Measurements from ENCODE around the gene MAP2K2. TPM values are rescaled to one million over a fixed set of nuclear protein-coding genes. Genes with fewer than 3 reads are reported as not detected.
"Not testable (repeated sequence)": the region's sequence is repeated elsewhere in the genome, so short reads cannot be mapped to it uniquely, and the experiment has no call there.

MAP2K2 gene
- total and polyA plus RNA-seq, 2 donors (not counting 1 experiment from before 2014, with no cell fraction given) = 138 to 181 TPM

GRCh38 chr19:4164262-4164661 lies 40.3 kb upstream of the MAP2K2 start:
- no peak overlapping the region for H3K4me3 Mint-ChIP-seq
- ChIA-PET CTCF (interaction anchor here (0.7 kb wide), 1 partner anchor 472 kb away, joined by 3 read pairs; no protein-coding TSS in a partner anchor), POLR2A (no interaction called here)
- no peak overlapping the region for H2AFZ ChIP-seq (ENCODE audit: insufficient read depth, low read depth, low read length, poor library complexity, severe bottlenecking)
- H3K27me3 Mint-ChIP-seq = peaks cover 15% of the 10 kb centered on the region
- H3K4me1 Mint-ChIP-seq = no peaks in the 10 kb centered on the region
- ATAC-seq (ENCODE audit: low read depth) (no peak), DNase-seq (no peak)
- no peaks in the 10 kb centered on the region for H3K9me3 ChIP-seq (ENCODE audit: control extremely low read depth in 1 of 3, control insufficient read depth in 2 of 3, insufficient read depth in 1 of 3, low read length in 2 of 3)
- no peak overlapping the region for H3K4me2 ChIP-seq (replicated peaks; ENCODE audit: low read depth, low read length, poor library complexity, severe bottlenecking)
- H3K27ac Mint-ChIP-seq = no peak overlapping the region
- WGBS (ENCODE audit: insufficient coverage) = 70% methylated on average over 10 of the region's 11 CpGs
- H3K27ac ChIP-seq (ENCODE audit: low read length in 2 of 2) = no peak overlapping the region
- H4K20me1 ChIP-seq (ENCODE audit: control insufficient read depth, insufficient read depth, low read length, poor library complexity, severe bottlenecking) = no peaks in the 10 kb centered on the region
- peaks cover 0 to 11% (median 2%) of the 10 kb centered on the region in 4 experiments for H3K27me3 ChIP-seq (replicated peaks in 1 of 4; ENCODE audit: control extremely low read depth in 1 of 4, control insufficient read depth in 3 of 4, insufficient read depth in 4 of 4, low read length in 3 of 4)
- H3K9me3 Mint-ChIP-seq (ENCODE audit: insufficient read depth) = no peaks in the 10 kb centered on the region
- H3K36me3 ChIP-seq (replicated peaks in 1 of 2; ENCODE audit: control extremely low read depth in 1 of 2, control insufficient read depth in 1 of 2, extremely low read depth in 1 of 2, insufficient read depth in 2 of 2, low read length in 1 of 2) = no peaks in the 10 kb centered on the region
- H3K9ac ChIP-seq (ENCODE audit: low read length) = no peak overlapping the region
- intact Hi-C loops (cut with micrococcal nuclease) = no loop called here
- no peak overlapping the region for H3K4me3 ChIP-seq (ENCODE audit: control extremely low read depth in 1 of 5, extremely low read depth in 1 of 5, insufficient read depth in 1 of 5, low read depth in 2 of 5, low read length in 4 of 5)
- no peaks in the 10 kb centered on the region for H3K4me1 ChIP-seq (ENCODE audit: control insufficient read depth in 2 of 2, insufficient read depth in 2 of 2, low read length in 2 of 2)
- TF ChIP-seq EZH2 (IDR thresholded peaks at IDR 0.05; ENCODE audit: borderline replicate concordance, insufficient read depth, low read depth, low read length, poor library complexity, severe bottlenecking) (no peak), CTCF (IDR thresholded peaks at IDR 0.05) (no peak)
- H3K79me2 ChIP-seq (ENCODE audit: control insufficient read depth, insufficient read depth, low read length) = no peaks in the 10 kb centered on the region

- H3K79me2 ChIP-seq (ENCODE audit: control insufficient read depth, insufficient read depth, low read length) = no peaks in the 10 kb centered on the region
- intact Hi-C loops (cut with micrococcal nuclease) = no loop called here
- TF ChIP-seq EZH2 (IDR thresholded peaks at IDR 0.05; ENCODE audit: borderline replicate concordance, insufficient read depth, low read depth, low read length, poor library complexity, severe bottlenecking) (no peak), CTCF (IDR thresholded peaks at IDR 0.05) (no peak)
- no peaks in the 10 kb centered on the region for H3K9me3 Mint-ChIP-seq (ENCODE audit: insufficient read depth)
- H3K9me3 ChIP-seq (ENCODE audit: control extremely low read depth in 1 of 3, control insufficient read depth in 2 of 3, insufficient read depth in 1 of 3, low read length in 2 of 3) = no peaks in the 10 kb centered on the region
- H3K27ac ChIP-seq (ENCODE audit: low read length in 2 of 2) = no peak overlapping the region
- no peak for DNase-seq
- no peaks in the 10 kb centered on the region for H3K36me3 ChIP-seq (replicated peaks in 1 of 2; ENCODE audit: control extremely low read depth in 1 of 2, control insufficient read depth in 1 of 2, extremely low read depth in 1 of 2, insufficient read depth in 2 of 2, low read length in 1 of 2)
- no peak overlapping the region for H3K9ac ChIP-seq (ENCODE audit: low read length)
- no peak overlapping the region for H3K4me2 ChIP-seq (replicated peaks; ENCODE audit: low read depth, low read length, poor library complexity, severe bottlenecking)
- 94% methylated on average over 4 of the region's 7 CpGs for WGBS (ENCODE audit: insufficient coverage)
- no peak overlapping the region for H3K4me3 ChIP-seq (ENCODE audit: control extremely low read depth in 1 of 5, extremely low read depth in 1 of 5, insufficient read depth in 1 of 5, low read depth in 2 of 5, low read length in 4 of 5)
- no peak for ATAC-seq (ENCODE audit: low read depth)
- H4K20me1 ChIP-seq (ENCODE audit: control insufficient read depth, insufficient read depth, low read length, poor library complexity, severe bottlenecking) = no peaks in the 10 kb centered on the region
- no peak overlapping the region for H2AFZ ChIP-seq (ENCODE audit: insufficient read depth, low read depth, low read length, poor library complexity, severe bottlenecking)
- POLR2A ChIA-PET = interaction anchor here (0.6 kb wide), 1 partner anchor 40 kb away, joined by 8 read pairs; no protein-coding TSS in a partner anchor
- H3K4me1 Mint-ChIP-seq = no peaks in the 10 kb centered on the region
- H3K4me3 Mint-ChIP-seq = no peak overlapping the region
- CTCF ChIA-PET = interaction anchor here (0.8 kb wide), 1 partner anchor 20 kb away, joined by 3 read pairs; no protein-coding TSS in a partner anchor
- H3K27me3 Mint-ChIP-seq = peaks cover 7% of the 10 kb centered on the region
- H3K27ac Mint-ChIP-seq = no peak overlapping the region
- no peaks in the 10 kb centered on the region for H3K4me1 ChIP-seq (ENCODE audit: control insufficient read depth in 2 of 2, insufficient read depth in 2 of 2, low read length in 2 of 2)
- peaks cover 0 to 8% (median under 1%) of the 10 kb centered on the region in 4 experiments for H3K27me3 ChIP-seq (replicated peaks in 1 of 4; ENCODE audit: control extremely low read depth in 1 of 4, control insufficient read depth in 3 of 4, insufficient read depth in 4 of 4, low read length in 3 of 4)
These were observed 37.6 kb upstream of the MAP2K2 start for GRCh38 chr19:4161415-4162077.

- H3K79me2 ChIP-seq (ENCODE audit: control insufficient read depth, insufficient read depth, low read length); ATAC-seq (ENCODE audit: low read depth); H3K4me3 Mint-ChIP-seq; DNase-seq; H2AFZ ChIP-seq (ENCODE audit: insufficient read depth, low read depth, low read length, poor library complexity, severe bottlenecking); H4K20me1 ChIP-seq (ENCODE audit: control insufficient read depth, insufficient read depth, low read length, poor library complexity, severe bottlenecking); H3K4me2 ChIP-seq (replicated peaks; ENCODE audit: low read depth, low read length, poor library complexity, severe bottlenecking); H3K4me1 ChIP-seq (ENCODE audit: control insufficient read depth in 2 of 2, insufficient read depth in 2 of 2, low read length in 2 of 2); H3K27ac Mint-ChIP-seq; H3K27me3 Mint-ChIP-seq; H3K27ac ChIP-seq (ENCODE audit: low read length in 2 of 2); H3K4me1 Mint-ChIP-seq; H3K9me3 Mint-ChIP-seq (ENCODE audit: insufficient read depth); H3K4me3 ChIP-seq (ENCODE audit: control extremely low read depth in 1 of 5, extremely low read depth in 1 of 5, insufficient read depth in 1 of 5, low read depth in 2 of 5, low read length in 4 of 5); H3K36me3 ChIP-seq (replicated peaks in 1 of 2; ENCODE audit: control extremely low read depth in 1 of 2, control insufficient read depth in 1 of 2, extremely low read depth in 1 of 2, insufficient read depth in 2 of 2, low read length in 1 of 2); H3K27me3 ChIP-seq (replicated peaks in 1 of 4; ENCODE audit: control extremely low read depth in 1 of 4, control insufficient read depth in 3 of 4, insufficient read depth in 4 of 4, low read length in 3 of 4); H3K9me3 ChIP-seq (ENCODE audit: control extremely low read depth in 1 of 3, control insufficient read depth in 2 of 3, insufficient read depth in 1 of 3, low read length in 2 of 3); H3K9ac ChIP-seq (ENCODE audit: low read length); intact Hi-C loops (cut with micrococcal nuclease): not testable (repeated sequence)
- ChIA-PET CTCF (interaction anchor here (0.6 to 1.9 kb wide), 3 partner anchors 18 to 147 kb away, joined by 4 to 8 read pairs (median 4); no protein-coding TSS in a partner anchor), POLR2A (interaction anchor here (0.7 kb wide), 1 partner anchor 175 kb away, joined by 8 read pairs; no protein-coding TSS in a partner anchor)
- WGBS (ENCODE audit: insufficient coverage) = 86% methylated on average over 8 of the region's 8 CpGs
These were observed 34.0 kb upstream of the MAP2K2 start for GRCh38 chr19:4157971-4158370.

Data from B cell (primary cell).